Hepatocyte (in vitro differentiated cells): ENCODE measurements around the gene SLC1A3. TPM values are rescaled to one million over a fixed set of nuclear protein-coding genes. Genes with fewer than 3 reads are reported as not detected.

ENCODE experiments used
- DNase-seq: peaks from one replicate; pipeline ENCODE4 v3.0.0-alpha.2; 2016; ENCODE audit warnings: low spot score
- H2AFZ ChIP-seq: fragments of 200-600 bp; sonication (generic); 2 replicates; pipeline ENCODE4 v1.6.0; 2016; ENCODE audit warnings: antibody characterized with exemption, mild to moderate bottlenecking
- H3K27ac ChIP-seq: fragments of 200-600 bp; sonication (generic); 2 replicates; pipeline ENCODE4 v1.5.1; 2016; ENCODE audit warnings: mild to moderate bottlenecking
- H3K27me3 ChIP-seq: fragments of 200-600 bp; sonication (generic); 2 replicates; pipeline ENCODE4 v1.6.1; 2016
- H3K36me3 ChIP-seq: fragments of 200-600 bp; sonication (generic); replicated peaks from 2 replicates; pipeline ENCODE4 v1.5.1; 2016; ENCODE audit warnings: low read depth; ENCODE audit not compliant: insufficient read depth
- H3K4me1 ChIP-seq: fragments of 200-600 bp; sonication (generic); 2 replicates; pipeline ENCODE4 v1.5.1; 2016; ENCODE audit warnings: mild to moderate bottlenecking, moderate library complexity; ENCODE audit not compliant: insufficient read depth
- H3K4me2 ChIP-seq: fragments of 200-600 bp; sonication (generic); 2 replicates; pipeline ENCODE4 v1.6.0; 2016
- H3K4me3 ChIP-seq: fragments of 200-600 bp; sonication (generic); 2 replicates; pipeline ENCODE4 v1.5.1; 2016; ENCODE audit warnings: mild to moderate bottlenecking
- H3K79me2 ChIP-seq: fragments of 200-600 bp; sonication (generic); 2 replicates; pipeline ENCODE4 v1.6.0; 2017; ENCODE audit warnings: mild to moderate bottlenecking
- H3K9me2 ChIP-seq: fragments of 200-600 bp; sonication (generic); replicated peaks from 2 replicates; pipeline ENCODE4 v1.6.0; 2017; ENCODE audit warnings: mild to moderate bottlenecking; ENCODE audit not compliant: insufficient read depth
- H3K9me3 ChIP-seq: fragments of 200-600 bp; sonication (generic); 2 replicates; pipeline ENCODE4 v1.5.1; 2016; ENCODE audit warnings: low read depth, mild to moderate bottlenecking
- H4K20me1 ChIP-seq: fragments of 200-600 bp; sonication (generic); 2 replicates; pipeline ENCODE4 v1.6.0; 2016; ENCODE audit warnings: mild to moderate bottlenecking; ENCODE audit not compliant: insufficient read depth, poor library complexity, severe bottlenecking
- CTCF ChIP-seq: fragments of 200-600 bp; sonication (generic); IDR thresholded peaks from 2 replicates; pipeline ENCODE4 v1.5.1; 2016; ENCODE audit warnings: antibody characterized with exemption, mild to moderate bottlenecking; ENCODE audit not compliant: poor library complexity
- EZH2 ChIP-seq: fragments of 200-600 bp; sonication (generic); IDR thresholded peaks from 2 replicates; pipeline ENCODE4 v1.6.1; 2016; ENCODE audit warnings: antibody characterized with exemption, mild to moderate bottlenecking, borderline replicate concordance
- EZH2phosphoT487 ChIP-seq: fragments of 200-600 bp; sonication (generic); IDR thresholded peaks from one replicate; pipeline ENCODE4 v1.6.1; 2018; ENCODE audit warnings: antibody characterized with exemption, mild to moderate bottlenecking, low read depth, moderate library complexity; ENCODE audit not compliant: unreplicated experiment, severe bottlenecking
- WGBS: methylation state at CpG from one replicate; pipeline ENCODE4 v1.1.6; 2016; ENCODE audit warnings: low lambda C conversion rate; ENCODE audit errors: missing lambda C conversion rate; 5-methylcytosine and 5-hydroxymethylcytosine counted together
- polyA plus RNA-seq: library from polyadenylated mRNA; unstranded; fragments of >200 nt; fragmentation: Nextera tagmentation; extraction: Ambion mirVana; gene quantifications from 2 replicates; pipeline ENCODE4 v1.2.1, GENCODE V29; 2016
- total RNA-seq: library from RNA; depleted of rRNA; stranded (reverse); fragments of >200 nt; gene quantifications from 2 replicates; pipeline ENCODE4 v1.2.3, GENCODE V29; 2014

Gene SLC1A3
- total and polyA plus RNA-seq, 2 experiments from 2014 or later = 32.3 to 42.3 TPM

GRCh38 chr5:36629729-36630128 lies 23.3 kb downstream of the SLC1A3 start:
- Histone ChIP-seq H3K27me3 (no peaks in the 10 kb centered on the region), H3K79me2 (no peaks in the 10 kb centered on the region), H3K4me3 (no peak overlapping the region), H4K20me1 (no peaks in the 10 kb centered on the region), H3K4me1 (no peaks in the 10 kb centered on the region), H3K4me2 (no peak overlapping the region), H3K9me3 (no peaks in the 10 kb centered on the region), H3K27ac (no peak overlapping the region), H3K36me3 (no peaks in the 10 kb centered on the region), H3K9me2 (no peaks in the 10 kb centered on the region), H2AFZ (no peak overlapping the region)
- WGBS = 80% methylated on average over 8 of the region's 8 CpGs
- TF ChIP-seq EZH2 = no peak
- TF ChIP-seq CTCF = no peak
- no peak for TF ChIP-seq EZH2phosphoT487
- DNase-seq = no peak

GRCh38 chr5:36630201-36631145 lies 24.1 kb downstream of the SLC1A3 start:
- DNase-seq = no peak
- Histone ChIP-seq H3K27me3 (no peaks in the 10 kb centered on the region), H3K9me2 (no peaks in the 10 kb centered on the region), H2AFZ (no peak overlapping the region), H3K4me3 (no peak overlapping the region), H3K27ac (no peak overlapping the region), H3K9me3 (no peaks in the 10 kb centered on the region), H3K79me2 (no peaks in the 10 kb centered on the region), H3K36me3 (no peaks in the 10 kb centered on the region), H3K4me1 (no peaks in the 10 kb centered on the region), H4K20me1 (no peaks in the 10 kb centered on the region), H3K4me2 (no peak overlapping the region)
- 88% methylated on average over 1 of the region's 1 CpG for WGBS
- TF ChIP-seq CTCF = no peak
- TF ChIP-seq EZH2 = no peak
- TF ChIP-seq EZH2phosphoT487 = no peak

- no peak for DNase-seq
- TF ChIP-seq CTCF (no peak), EZH2 (no peak), EZH2phosphoT487 (no peak)
- Histone ChIP-seq H3K36me3 (no peaks in the 10 kb centered on the region), H3K27me3 (no peaks in the 10 kb centered on the region), H3K4me3 (no peak overlapping the region), H3K9me3 (no peaks in the 10 kb centered on the region), H3K79me2 (no peaks in the 10 kb centered on the region), H2AFZ (no peak overlapping the region), H3K4me1 (no peaks in the 10 kb centered on the region), H4K20me1 (no peaks in the 10 kb centered on the region), H3K27ac (no peak overlapping the region), H3K9me2 (no peaks in the 10 kb centered on the region), H3K4me2 (no peak overlapping the region)
- 76% methylated on average over 1 of the region's 1 CpG for WGBS
Observed at GRCh38 chr5:36631154-36631553, 24.7 kb downstream of the SLC1A3 start.
